HUDEP-2 (cell line): Measurements from ENCODE around the gene C17orf58.
A peak's percentile ranks its signal among the peaks of the same experiment; 100 is the strongest.
"Not testable (repeated sequence)": the region's sequence is repeated elsewhere in the genome, so short reads cannot be mapped to it uniquely, and the experiment has no call there.

Experiments
- DNase-seq, 76 experiments: peaks; one replicate each; lab custom pipeline; 2025; ENCODE audit not compliant: unreplicated experiment in 76 of 76; lab: John Stamatoyannopoulos, UW

C17orf58 gene

DNA sequence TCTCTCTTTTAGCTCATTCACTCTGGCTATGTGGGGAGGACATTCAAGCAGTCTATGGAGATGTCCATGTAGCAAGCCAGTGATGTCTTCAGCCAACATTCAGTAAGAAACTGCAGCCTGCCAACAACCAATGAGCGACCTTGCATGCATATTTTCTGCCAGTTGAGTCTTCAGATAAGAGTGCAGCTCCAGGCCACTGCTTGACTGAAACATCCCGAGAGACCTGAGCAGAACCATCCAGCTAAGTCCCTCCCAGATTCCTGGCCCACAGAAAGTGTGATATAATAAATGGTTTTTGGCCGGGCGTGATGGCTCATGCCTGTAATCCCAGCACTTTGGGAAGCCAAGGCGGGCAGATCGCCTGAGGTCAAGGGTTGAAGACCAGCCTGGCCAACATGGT lies 10.5 kb upstream of the C17orf58 start:
- DNase-seq = no peak

DNA sequence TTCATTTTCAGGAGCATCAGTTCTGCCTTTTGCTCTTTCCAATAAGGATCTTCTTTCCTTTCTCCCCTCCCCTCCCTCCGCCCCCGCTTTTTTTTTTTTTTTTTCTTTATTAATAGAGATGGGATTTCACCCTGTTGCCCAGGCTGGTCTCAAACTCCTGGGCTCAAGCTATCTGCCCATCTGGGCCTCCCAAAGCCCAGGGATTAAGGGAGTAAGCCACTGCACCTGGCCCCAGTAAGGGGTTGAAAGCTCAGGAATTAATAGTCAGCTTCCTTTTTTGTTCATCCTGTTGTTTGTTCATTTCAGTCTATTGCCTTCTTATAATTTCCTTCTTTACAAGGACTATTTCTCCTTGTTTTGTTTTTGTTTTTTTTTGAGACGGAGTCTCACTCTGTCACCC lies 7.9 kb upstream of the C17orf58 start:
- DNase-seq = no peak

DNA sequence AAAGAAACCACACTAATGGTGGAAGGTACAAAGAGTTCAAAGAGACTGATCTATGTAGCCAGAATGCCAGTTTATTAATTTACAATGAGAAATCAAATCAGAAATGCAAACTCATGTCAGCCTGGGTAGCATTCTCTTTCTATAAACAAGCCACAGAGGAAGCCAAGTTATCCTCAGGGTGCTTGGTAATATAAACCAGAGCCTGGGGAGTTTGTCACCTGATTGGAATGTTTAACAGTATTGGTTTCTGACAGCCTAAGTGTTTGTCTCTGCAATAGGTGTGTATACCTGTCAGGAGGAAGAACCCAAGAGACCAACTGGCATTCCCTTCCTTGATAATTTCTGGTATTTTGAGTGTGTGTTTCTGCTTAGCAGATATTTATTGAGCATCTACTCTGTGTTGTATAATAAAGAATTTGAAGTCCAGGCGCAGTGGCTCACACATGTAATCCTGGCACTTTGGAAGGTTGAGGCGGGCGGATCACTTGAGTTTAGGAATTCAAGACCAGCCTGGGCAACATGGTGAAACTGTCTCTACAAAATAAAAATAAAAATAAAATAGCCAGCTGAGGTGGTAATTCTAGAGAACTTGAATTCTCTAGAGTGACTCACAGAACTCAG lies 3.1 kb upstream of the C17orf58 start:
- no peak for DNase-seq

GRCh38 chr17:67998466-67998865 lies 2.2 kb upstream of the C17orf58 start:
- DNase-seq = no peak

DNA sequence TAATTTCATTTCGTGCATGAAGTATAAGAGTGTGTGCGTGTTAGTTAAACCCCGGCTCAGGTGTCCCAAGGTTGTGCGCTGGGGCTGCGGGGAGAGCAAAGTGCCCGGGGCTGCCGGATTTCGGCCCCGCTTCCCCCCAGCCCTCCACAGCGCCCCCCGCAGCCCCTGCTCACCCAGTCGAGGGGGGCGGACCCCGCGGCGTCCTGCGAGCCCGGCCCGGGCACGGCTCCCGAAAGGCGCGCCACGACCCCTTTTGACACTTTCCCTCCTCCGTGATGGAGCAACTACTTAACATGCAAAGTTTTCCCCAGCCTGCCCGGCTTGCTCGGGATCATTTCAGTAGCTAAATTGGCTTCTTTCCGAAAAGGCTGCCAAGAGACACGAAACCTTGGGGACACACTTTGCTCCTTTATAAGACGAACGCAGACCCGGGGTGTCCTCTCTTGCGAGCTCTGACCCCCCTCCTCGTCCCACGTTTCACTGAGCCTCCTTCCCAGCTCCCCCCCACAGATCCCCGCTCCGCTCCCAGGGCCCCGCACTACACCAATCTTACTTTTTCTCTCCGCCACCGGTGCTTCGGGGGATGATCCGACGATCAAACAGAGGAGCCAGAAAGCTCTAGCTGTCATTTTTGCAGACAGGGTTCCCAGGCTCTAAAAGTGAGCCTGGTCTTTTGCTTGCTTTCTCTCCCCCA lies 552 bp downstream of the C17orf58 start:
- peak in 6 of 76 experiments; percentile 3 to 26 (median 18) for DNase-seq

- peak in 21 of 76 experiments; percentile 2 to 56 (median 20) for DNase-seq
Observed at GRCh38 chr17:67994817-67995569, 1.3 kb downstream of the C17orf58 start.

DNA sequence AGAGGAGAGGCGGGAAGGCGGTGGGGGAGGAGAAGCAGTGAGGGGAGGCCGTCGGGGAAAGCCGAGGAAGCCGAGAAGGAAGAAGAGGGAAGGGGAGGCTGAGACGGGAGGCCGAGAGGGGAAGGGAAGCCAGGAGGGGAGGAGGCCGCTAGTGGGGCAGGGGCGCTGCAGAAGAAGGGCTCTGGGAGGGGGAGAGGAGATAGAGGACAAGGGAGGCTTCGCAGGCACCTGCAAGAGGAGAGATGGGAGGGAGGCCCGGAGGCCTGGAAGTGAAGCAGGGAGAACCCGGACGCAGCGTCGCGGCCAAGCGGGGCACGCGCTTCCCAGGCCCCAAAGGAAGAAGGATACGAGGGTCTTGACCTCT lies 2.3 kb downstream of the C17orf58 start:
- peak in 17 of 76 experiments; percentile 24 to 76 (median 44) for DNase-seq

GRCh38 chr17:67993153-67993997 lies 2.9 kb downstream of the C17orf58 start:
- DNase-seq = peak in 70 of 76 experiments; percentile 11 to 86 (median 64)

DNA sequence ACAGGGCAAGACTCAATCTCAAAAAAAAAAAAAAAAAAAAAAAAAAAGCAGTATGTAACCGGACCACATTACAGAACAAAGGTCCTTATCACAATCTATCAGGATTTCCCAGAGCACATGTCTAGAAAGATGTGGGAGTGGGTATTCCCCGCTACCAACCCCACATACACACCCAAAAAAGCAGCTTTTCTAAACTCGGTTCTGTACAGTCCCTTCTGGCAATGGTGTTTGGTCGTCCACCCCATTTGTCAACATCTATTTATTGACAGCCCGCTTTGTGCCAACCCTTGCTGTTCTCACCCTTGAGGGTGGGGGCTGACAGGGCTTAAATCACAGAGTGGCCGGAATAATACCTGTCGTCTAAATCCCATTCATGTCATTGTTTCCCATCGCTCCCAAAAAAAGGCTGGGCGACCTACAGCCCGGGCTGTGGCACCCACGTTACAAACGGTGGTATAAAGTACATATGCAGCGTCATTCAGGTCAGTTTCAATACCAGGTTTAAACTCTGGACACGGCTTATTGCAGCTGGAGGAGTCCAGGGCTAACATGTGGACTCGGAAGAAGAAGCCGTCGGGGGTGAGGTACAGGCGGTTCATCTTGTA lies 3.6 kb downstream of the C17orf58 start:
- peak in 16 of 76 experiments; percentile 2 to 52 (median 24) for DNase-seq

DNA sequence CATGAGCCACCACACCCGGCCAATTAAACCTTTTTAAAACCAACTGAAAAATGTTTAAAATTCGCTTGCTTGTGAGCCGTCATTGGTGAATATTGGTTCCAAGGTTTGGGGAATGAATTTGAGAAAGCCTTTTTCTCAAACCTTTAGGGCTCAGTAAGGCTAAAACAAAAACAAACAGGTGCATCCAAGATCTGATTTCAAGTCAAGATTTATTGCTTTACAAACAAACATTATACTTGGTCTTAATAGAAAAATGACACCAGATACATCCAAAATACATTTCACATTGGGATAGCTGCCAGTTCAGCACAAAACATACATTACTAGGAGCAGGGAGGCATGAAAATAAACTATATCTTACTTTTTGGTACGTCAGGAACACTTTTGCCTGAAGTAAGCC lies 5.4 kb downstream of the C17orf58 start:
- no peak for DNase-seq

GRCh38 chr17:67983383-67983688 lies 12.9 kb downstream of the C17orf58 start:
- DNase-seq = no peak

- DNase-seq = no peak
Observed at GRCh38 chr17:67982686-67983382, 13.4 kb downstream of the C17orf58 start.

- no peak for DNase-seq
Observed at GRCh38 chr17:67982034-67982640, 14.1 kb downstream of the C17orf58 start.

DNA sequence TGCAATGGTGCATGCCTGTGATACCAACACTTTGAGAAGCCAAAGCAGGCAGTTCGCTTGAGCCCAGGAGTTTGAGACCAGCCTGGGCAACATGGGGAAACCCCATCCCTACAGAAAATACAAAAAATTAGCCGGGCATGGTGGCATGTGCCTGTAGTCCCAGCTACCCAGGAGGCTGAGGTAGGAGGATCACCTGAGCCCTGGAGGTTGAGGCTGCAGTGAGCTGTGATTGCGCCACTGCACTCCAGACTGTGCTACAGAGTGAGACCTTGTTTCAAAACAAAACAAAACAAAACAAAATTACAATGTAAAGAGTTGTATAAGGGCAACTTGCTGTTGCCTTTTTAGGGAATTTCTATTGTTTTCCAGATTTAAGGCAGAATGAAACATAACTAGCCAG lies 15.4 kb downstream of the C17orf58 start:
- not testable (repeated sequence) for DNase-seq

GRCh38 chr17:67980456-67980855 lies 15.8 kb downstream of the C17orf58 start:
- no peak for DNase-seq

GRCh38 chr17:67976306-67976705 lies 20.0 kb downstream of the C17orf58 start:
- not testable (repeated sequence) for DNase-seq

- no peak for DNase-seq
Observed at GRCh38 chr17:67974598-67975066, 21.6 kb downstream of the C17orf58 start.

DNA sequence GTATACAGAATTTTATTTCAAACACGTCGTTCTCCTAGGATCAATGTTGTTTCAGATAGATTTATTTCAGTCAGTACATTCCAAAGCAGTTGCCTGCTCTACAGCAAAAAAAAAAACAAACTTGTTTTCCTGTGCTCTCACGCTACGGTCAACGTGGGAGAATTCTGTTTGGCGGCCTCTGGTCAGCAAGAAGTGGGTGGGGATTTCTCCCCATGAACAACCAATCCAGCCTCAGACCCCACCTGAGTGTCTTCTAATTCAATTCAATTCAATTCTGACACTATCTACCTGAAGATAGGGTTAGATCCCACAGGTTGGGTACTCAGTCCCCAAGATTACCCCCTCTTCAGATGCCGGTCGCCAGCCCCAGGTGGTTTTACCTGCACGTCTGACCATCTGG lies 22.1 kb downstream of the C17orf58 start:
- no peak for DNase-seq

GRCh38 chr17:67970783-67971182 lies 25.5 kb downstream of the C17orf58 start:
- no peak for DNase-seq
